C4-2B (cell line): ENCODE results near the gene B4GALT6.
"Not testable (repeated sequence)": the region's sequence is repeated elsewhere in the genome, so short reads cannot be mapped to it uniquely, and the experiment has no call there.

Experiments used
- H3K27ac ChIP-seq: fragments of 450-650 bp; 2 replicates; pipeline ENCODE4 v1.5.1; 2017
- CTCF ChIP-seq: fragments of 450-650 bp; conservative IDR thresholded peaks from 2 replicates; pipeline ENCODE4 v1.5.1; 2017; ENCODE audit warnings: mild to moderate bottlenecking
- ZFX ChIP-seq: fragments of 450-650 bp; IDR thresholded peaks from 2 replicates; pipeline ENCODE4 v1.6.1; 2017

Gene B4GALT6, protein sequence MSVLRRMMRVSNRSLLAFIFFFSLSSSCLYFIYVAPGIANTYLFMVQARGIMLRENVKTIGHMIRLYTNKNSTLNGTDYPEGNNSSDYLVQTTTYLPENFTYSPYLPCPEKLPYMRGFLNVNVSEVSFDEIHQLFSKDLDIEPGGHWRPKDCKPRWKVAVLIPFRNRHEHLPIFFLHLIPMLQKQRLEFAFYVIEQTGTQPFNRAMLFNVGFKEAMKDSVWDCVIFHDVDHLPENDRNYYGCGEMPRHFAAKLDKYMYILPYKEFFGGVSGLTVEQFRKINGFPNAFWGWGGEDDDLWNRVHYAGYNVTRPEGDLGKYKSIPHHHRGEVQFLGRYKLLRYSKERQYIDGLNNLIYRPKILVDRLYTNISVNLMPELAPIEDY

DNA sequence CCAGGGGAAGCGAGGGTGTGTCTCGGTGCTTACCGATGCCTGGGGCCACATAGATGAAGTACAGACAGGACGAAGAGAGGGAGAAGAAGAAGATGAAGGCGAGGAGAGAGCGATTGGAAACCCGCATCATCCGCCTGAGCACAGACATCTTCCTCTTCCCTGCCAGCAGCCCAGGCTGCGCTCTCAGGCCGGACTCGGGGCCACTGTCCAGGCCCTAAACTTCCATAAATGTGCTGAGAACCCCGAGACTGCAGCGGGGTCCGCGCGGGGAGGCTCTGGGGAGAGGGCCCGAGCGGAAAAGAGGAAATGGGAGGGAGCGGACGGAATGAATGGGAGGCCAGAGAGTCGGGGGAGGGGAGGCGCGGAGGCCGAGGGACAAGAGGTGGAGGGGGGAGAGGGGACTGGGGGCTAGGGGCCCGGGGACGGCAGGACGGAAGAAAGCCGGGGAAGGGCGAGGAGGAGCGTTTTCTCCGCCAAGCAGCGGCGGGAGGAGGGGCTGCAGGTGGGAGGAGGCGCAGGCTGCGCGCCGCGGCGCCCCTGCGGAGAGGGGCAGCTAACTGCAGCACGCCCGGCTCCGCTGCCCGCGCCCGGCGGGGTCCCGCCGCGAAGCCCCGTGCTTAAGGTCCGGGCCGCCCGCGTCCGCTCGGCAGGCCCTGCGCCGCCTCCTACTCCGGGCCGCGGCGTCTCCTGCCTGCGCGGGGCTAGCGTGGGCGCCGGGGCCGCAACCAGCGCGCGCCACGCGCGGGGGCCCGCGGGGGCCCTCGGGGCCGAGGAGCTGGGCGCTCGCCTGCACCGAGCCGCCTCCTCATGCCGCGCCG lies at the start of gene B4GALT6:
Gene B4GALT6 (minus strand): TSS at position 303 of the 818 bp plus-strand sequence. CDS start 155 bp downstream, at position 148.
- peak; percentile 82; the same call in 1 of the 2 replicates for TF ChIP-seq ZFX
- no peak for TF ChIP-seq CTCF
- peak within 1 kb of the TSS; percentile 67 for H3K27ac ChIP-seq

- TF ChIP-seq CTCF = no peak
- no peak for TF ChIP-seq ZFX
- H3K27ac ChIP-seq = no peak overlapping the region
Measured at GRCh38 chr18:31731628-31732027, 47.2 kb upstream of the B4GALT6 start.

- not testable (repeated sequence) for H3K27ac ChIP-seq
Measured at GRCh38 chr18:31729196-31729595, 44.8 kb upstream of the B4GALT6 start.

- TF ChIP-seq ZFX (no peak), CTCF (no peak)
- peak overlapping the region; percentile 50 for H3K27ac ChIP-seq
Measured at GRCh38 chr18:31723990-31724711, 39.8 kb upstream of the B4GALT6 start.

GRCh38 chr18:31723639-31723989 lies 39.2 kb upstream of the B4GALT6 start:
- TF ChIP-seq CTCF (no peak), ZFX (no peak)
- H3K27ac ChIP-seq = peak overlapping the region; percentile 50

GRCh38 chr18:31722369-31722957 lies 38.1 kb upstream of the B4GALT6 start:
- TF ChIP-seq ZFX (no peak), CTCF (peak; percentile 87)
- H3K27ac ChIP-seq = no peak overlapping the region

GRCh38 chr18:31721601-31722000 lies 37.2 kb upstream of the B4GALT6 start:
- no peak overlapping the region for H3K27ac ChIP-seq
- TF ChIP-seq CTCF (no peak), ZFX (no peak)
